Calu3 (cell line): ENCODE data around the gene CHST3. TPM values are rescaled to one million over a fixed set of nuclear protein-coding genes. Genes with fewer than 3 reads are reported as not detected.
A peak's percentile ranks its signal among the peaks of the same experiment; 100 is the strongest.

Experiments used
- BruUV-seq: library from RNA; stranded (reverse); fragments of 400-500 nt; replicated peaks from 2 replicates; lab custom pipeline; 2021; lab: Mats Ljungman, UMichigan
- CTCF ChIA-PET: fragments of 300-600 bp; sonication (Branson Sonifier 250); formaldehyde crosslinking; loops from one replicate; lab custom pipeline; 2022; ENCODE audit warnings: antibody characterized with exemption; lab: Charles Lee
- DNase-seq: peaks from one replicate; pipeline ENCODE4 v3.0.0; 2022
- H3K27ac Mint-ChIP-seq: one replicate; pipeline ENCODE4 v1.8.0; 2022; ENCODE audit warnings: mixed read lengths; ENCODE audit not compliant: unreplicated experiment
- H3K27me3 Mint-ChIP-seq: one replicate; pipeline ENCODE4 v1.8.0; 2022; ENCODE audit warnings: mixed read lengths; ENCODE audit not compliant: unreplicated experiment
- H3K36me3 Mint-ChIP-seq: one replicate; pipeline ENCODE4 v1.8.0; 2022; ENCODE audit warnings: mild to moderate bottlenecking, moderate library complexity, mixed read lengths; ENCODE audit not compliant: insufficient read depth, unreplicated experiment
- H3K4me1 Mint-ChIP-seq: one replicate; pipeline ENCODE4 v1.8.0; 2022; ENCODE audit warnings: mild to moderate bottlenecking, low read depth, mixed read lengths; ENCODE audit not compliant: unreplicated experiment
- H3K4me3 Mint-ChIP-seq: one replicate; pipeline ENCODE4 v1.8.0; 2022; ENCODE audit warnings: mild to moderate bottlenecking, low read depth, moderate library complexity, mixed read lengths; ENCODE audit not compliant: unreplicated experiment
- H3K9me3 Mint-ChIP-seq: one replicate; pipeline ENCODE4 v1.8.0; 2022; ENCODE audit warnings: low read depth, mixed read lengths; ENCODE audit not compliant: unreplicated experiment
- CTCF ChIP-seq: fragments of 200-600 bp; IDR thresholded peaks from one replicate; pipeline ENCODE4 v1.8.0; 2022; ENCODE audit warnings: antibody characterized with exemption; ENCODE audit not compliant: unreplicated experiment
- intact Hi-C: fragments of 100-400 bp; cut with micrococcal nuclease; formaldehyde crosslinking; loops from one replicate; pipeline ENCODE4 v1.10.0; 2022; ENCODE audit not compliant: unreplicated experiment
- total RNA-seq: library from RNA; stranded (reverse); gene quantifications from 2 replicates; pipeline ENCODE4 v1.2.3, GENCODE V29; 2022

The CHST3 gene
- total RNA-seq, 1 experiment from 2014 or later = 32.4 TPM

GRCh38 chr10:71920540-71921323, 43.5 kb upstream of the CHST3 start:
- Mint-ChIP-seq H3K27me3 (no peaks in the 10 kb centered on the region), H3K9me3 (no peaks in the 10 kb centered on the region), H3K4me1 (peaks cover 25% of the 10 kb centered on the region), H3K4me3 (peak overlapping the region; percentile 4), H3K36me3 (no peaks in the 10 kb centered on the region), H3K27ac (no peak overlapping the region)
- intact Hi-C loops = loop anchor here (1.0 kb wide), 1 partner anchor 50 kb away; no protein-coding TSS in a partner anchor
- BruUV-seq = no TSS peak
- DNase-seq = no peak
- no peak for TF ChIP-seq CTCF
- CTCF ChIA-PET = interaction anchor here (0.6 to 1.3 kb wide), 2 partner anchors 11 to 128 kb away, joined by 4 to 9 read pairs; no protein-coding TSS in a partner anchor

- peak; percentile 33 for DNase-seq
- no peaks in the 10 kb centered on the region for H3K27me3 Mint-ChIP-seq
- no peaks in the 10 kb centered on the region for H3K36me3 Mint-ChIP-seq
- peaks cover 25% of the 10 kb centered on the region for H3K4me1 Mint-ChIP-seq
- no peak for TF ChIP-seq CTCF
- no peaks in the 10 kb centered on the region for H3K9me3 Mint-ChIP-seq
- intact Hi-C loops = no loop called here
- H3K27ac Mint-ChIP-seq = no peak overlapping the region
- H3K4me3 Mint-ChIP-seq = no peak overlapping the region
- BruUV-seq = no TSS peak
- CTCF ChIA-PET = interaction anchor here (1.3 kb wide), 1 partner anchor 127 kb away, joined by 9 read pairs; no protein-coding TSS in a partner anchor
Observed at GRCh38 chr10:71921324-71922027, 42.7 kb upstream of the CHST3 start.

- CTCF ChIA-PET = no interaction called here
- H3K27me3 Mint-ChIP-seq = no peaks in the 10 kb centered on the region
- DNase-seq = no peak
- H3K4me3 Mint-ChIP-seq = no peak overlapping the region
- H3K4me1 Mint-ChIP-seq = peaks cover 40% of the 10 kb centered on the region
- no peak overlapping the region for H3K27ac Mint-ChIP-seq
- no TSS peak for BruUV-seq
- intact Hi-C loops = no loop called here
- H3K9me3 Mint-ChIP-seq = no peaks in the 10 kb centered on the region
- TF ChIP-seq CTCF = no peak
- no peaks in the 10 kb centered on the region for H3K36me3 Mint-ChIP-seq
Observed at GRCh38 chr10:71923138-71923692, 41.0 kb upstream of the CHST3 start.

DNA sequence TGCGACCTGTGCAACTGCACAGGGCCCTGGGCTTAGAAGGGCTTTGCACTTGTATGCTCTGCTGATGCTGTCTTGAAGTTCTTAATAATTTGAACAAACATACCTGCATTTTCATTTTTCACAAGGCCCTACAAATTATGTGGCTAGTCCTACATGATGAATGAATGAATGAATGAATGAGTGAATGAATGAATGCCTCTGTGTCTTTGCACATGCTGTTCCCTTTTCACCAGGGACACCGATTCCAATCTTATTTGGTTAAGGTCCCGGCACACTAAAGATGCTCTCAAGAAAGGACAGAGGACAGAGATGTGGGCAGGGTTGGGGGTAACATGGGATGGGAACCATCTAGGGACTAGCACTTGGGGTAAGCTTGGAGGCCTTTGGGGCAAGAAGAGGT, 39.4 kb upstream of the CHST3 start:
- Mint-ChIP-seq H3K9me3 (no peaks in the 10 kb centered on the region), H3K36me3 (no peaks in the 10 kb centered on the region), H3K27ac (no peak overlapping the region), H3K27me3 (no peaks in the 10 kb centered on the region), H3K4me3 (no peak overlapping the region), H3K4me1 (peaks cover 39% of the 10 kb centered on the region)
- no TSS peak for BruUV-seq
- CTCF ChIA-PET = no interaction called here
- TF ChIP-seq CTCF = no peak
- no peak for DNase-seq
- intact Hi-C loops = no loop called here
